ENCODE results near the gene ODAPH. TPM values are rescaled to one million over a fixed set of nuclear protein-coding genes. Genes with fewer than 3 reads are reported as not detected.

ODAPH gene
- polyA plus RNA-seq, 3 donors: not detected

- Mint-ChIP-seq H3K27ac (peak overlapping the region in 5 of 7 donors; percentile 38 to 83 (median 73)), H3K27me3 (ENCODE audit: low read depth in 3 of 3) (peaks cover 0 to 1% (median 1%) of the 10 kb centered on the region in 3 donors), H3K36me3 (no peaks in the 10 kb centered on the region), H3K4me1 (peaks cover 38% of the 10 kb centered on the region), H3K4me3 (peak overlapping the region in 1 of 2 donors; percentile 11), H3K9me3 (peaks cover 0 to 6% (median 0%) of the 10 kb centered on the region in 7 donors)
- TF ChIP-seq CTCF (IDR thresholded peaks at IDR 0.05): no peak
- H2AFZ ChIP-seq (ENCODE audit: insufficient read depth, low read depth, low read length, poor library complexity, severe bottlenecking): peak overlapping the region; percentile 63
- H3K4me3 ChIP-seq (replicated peaks in 1 of 3; ENCODE audit: low read depth in 2 of 3, low read length in 3 of 3): peak overlapping the region in 1 of 3 experiments; percentile 36
- DNase-seq: no peak
- peak overlapping the region in 1 of 2 donors; percentile 63 for H3K27ac ChIP-seq (ENCODE audit: low read depth in 1 of 2, low read length in 2 of 2)
- no peaks in the 10 kb centered on the region for H3K36me3 ChIP-seq (replicated peaks in 1 of 2; ENCODE audit: control insufficient read depth in 1 of 2, insufficient read depth in 2 of 2, low read length in 2 of 2)
- no peaks in the 10 kb centered on the region for H3K9me3 ChIP-seq (replicated peaks in 1 of 2; ENCODE audit: control insufficient read depth in 1 of 2, insufficient read depth in 1 of 2, low read length in 2 of 2)
- H3K27me3 ChIP-seq (ENCODE audit: control insufficient read depth in 2 of 2, insufficient read depth in 2 of 2, low read length in 2 of 2): no peaks in the 10 kb centered on the region
- H3K4me2 ChIP-seq (replicated peaks; ENCODE audit: extremely low read depth, low read length, poor library complexity, severe bottlenecking): peak overlapping the region; percentile 48
- H3K4me1 ChIP-seq (ENCODE audit: control insufficient read depth in 1 of 2, insufficient read depth in 2 of 2, low read length in 2 of 2): peaks cover 33 to 38% of the 10 kb centered on the region in 2 donors
- H4K20me1 ChIP-seq (ENCODE audit: insufficient read depth, low read length): no peaks in the 10 kb centered on the region
- no CpG with 5 or more reads among the region's 2 CpGs for WGBS (ENCODE audit: insufficient coverage)
- no peak overlapping the region for H3K9ac ChIP-seq (ENCODE audit: insufficient read depth, low read length, poor library complexity, severe bottlenecking)
- intact Hi-C loops (cut with micrococcal nuclease): no loop called here
- no peaks in the 10 kb centered on the region for H3K79me2 ChIP-seq (ENCODE audit: insufficient read depth, low read length)
Measured at GRCh38 chr4:75567725-75568124, 11.9 kb downstream of the ODAPH start.

- DNase-seq: no peak
- H3K9ac ChIP-seq (ENCODE audit: insufficient read depth, low read length, poor library complexity, severe bottlenecking): no peak overlapping the region
- no peak overlapping the region for H3K27ac Mint-ChIP-seq
- H3K27me3 Mint-ChIP-seq (ENCODE audit: low read depth in 3 of 3): peaks cover 0 to 4% (median 0%) of the 10 kb centered on the region in 3 donors
- H3K36me3 ChIP-seq (replicated peaks in 1 of 2; ENCODE audit: control insufficient read depth in 1 of 2, insufficient read depth in 2 of 2, low read length in 2 of 2): no peaks in the 10 kb centered on the region
- H3K4me1 Mint-ChIP-seq: no peaks in the 10 kb centered on the region
- H2AFZ ChIP-seq (ENCODE audit: insufficient read depth, low read depth, low read length, poor library complexity, severe bottlenecking): no peak overlapping the region
- intact Hi-C loops (cut with micrococcal nuclease): no loop called here
- TF ChIP-seq CTCF (IDR thresholded peaks at IDR 0.05): no peak
- H3K27me3 ChIP-seq (ENCODE audit: control insufficient read depth in 2 of 2, insufficient read depth in 2 of 2, low read length in 2 of 2): no peaks in the 10 kb centered on the region
- H4K20me1 ChIP-seq (ENCODE audit: insufficient read depth, low read length): no peaks in the 10 kb centered on the region
- WGBS (ENCODE audit: insufficient coverage): 94% methylated on average over 2 of the region's 2 CpGs
- no peak overlapping the region for H3K4me3 Mint-ChIP-seq
- H3K4me3 ChIP-seq (replicated peaks in 1 of 3; ENCODE audit: low read depth in 2 of 3, low read length in 3 of 3): no peak overlapping the region
- H3K9me3 ChIP-seq (replicated peaks in 1 of 2; ENCODE audit: control insufficient read depth in 1 of 2, insufficient read depth in 1 of 2, low read length in 2 of 2): peaks cover 0 to 4% of the 10 kb centered on the region in 2 donors
- no peaks in the 10 kb centered on the region for H3K79me2 ChIP-seq (ENCODE audit: insufficient read depth, low read length)
- H3K27ac ChIP-seq (ENCODE audit: low read depth in 1 of 2, low read length in 2 of 2): no peak overlapping the region
- no peak overlapping the region for H3K4me2 ChIP-seq (replicated peaks; ENCODE audit: extremely low read depth, low read length, poor library complexity, severe bottlenecking)
- H3K36me3 Mint-ChIP-seq: no peaks in the 10 kb centered on the region
- H3K4me1 ChIP-seq (ENCODE audit: control insufficient read depth in 1 of 2, insufficient read depth in 2 of 2, low read length in 2 of 2): no peaks in the 10 kb centered on the region
- H3K9me3 Mint-ChIP-seq: peaks cover 3 to 20% (median 12%) of the 10 kb centered on the region in 7 donors
Measured at GRCh38 chr4:75584067-75584466, 28.2 kb downstream of the ODAPH start.

All from CD14-positive monocyte (primary cell).